ENCODE data around the gene SPINT1.

The SPINT1 gene

DNA sequence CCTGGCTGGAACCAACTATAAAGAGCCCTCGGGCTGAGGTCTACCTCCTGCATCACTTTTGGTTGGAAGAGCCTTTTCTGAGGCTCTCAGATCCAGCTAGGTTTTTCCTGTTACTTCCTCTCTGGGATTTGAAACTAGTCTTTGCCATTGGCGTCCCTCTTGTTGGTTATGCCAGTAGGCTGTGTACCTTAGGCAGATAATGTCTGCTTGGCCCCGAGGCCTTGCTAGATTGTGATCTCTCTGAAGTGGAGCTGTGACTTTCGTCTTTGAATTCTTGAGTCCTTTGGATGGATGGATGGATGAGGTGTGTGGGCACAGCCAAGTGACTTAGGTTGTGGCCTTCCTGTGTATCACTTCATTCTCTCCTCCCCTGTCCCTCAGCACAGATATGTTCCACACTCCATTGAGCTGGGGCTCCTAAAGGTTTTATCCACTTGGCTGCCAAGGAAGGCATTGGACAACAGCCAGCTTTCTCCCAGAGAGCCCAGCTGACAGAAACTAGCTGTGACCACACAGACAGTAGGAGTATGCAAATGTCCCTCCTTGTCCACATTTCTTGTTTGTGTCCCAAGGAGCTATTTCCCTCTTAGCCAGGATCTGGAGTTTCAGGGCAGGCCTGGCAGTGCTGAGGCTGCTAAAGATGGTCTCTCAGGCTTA is 28.7 kb upstream of the SPINT1 start:
- DNase-seq (ENCODE audit: low spot score): no peak
- in situ Hi-C loops (cut with MboI; ENCODE audit: low sequenced_read_pairs, unreplicated experiment): no loop called here
- TF ChIP-seq, protein P1, sequence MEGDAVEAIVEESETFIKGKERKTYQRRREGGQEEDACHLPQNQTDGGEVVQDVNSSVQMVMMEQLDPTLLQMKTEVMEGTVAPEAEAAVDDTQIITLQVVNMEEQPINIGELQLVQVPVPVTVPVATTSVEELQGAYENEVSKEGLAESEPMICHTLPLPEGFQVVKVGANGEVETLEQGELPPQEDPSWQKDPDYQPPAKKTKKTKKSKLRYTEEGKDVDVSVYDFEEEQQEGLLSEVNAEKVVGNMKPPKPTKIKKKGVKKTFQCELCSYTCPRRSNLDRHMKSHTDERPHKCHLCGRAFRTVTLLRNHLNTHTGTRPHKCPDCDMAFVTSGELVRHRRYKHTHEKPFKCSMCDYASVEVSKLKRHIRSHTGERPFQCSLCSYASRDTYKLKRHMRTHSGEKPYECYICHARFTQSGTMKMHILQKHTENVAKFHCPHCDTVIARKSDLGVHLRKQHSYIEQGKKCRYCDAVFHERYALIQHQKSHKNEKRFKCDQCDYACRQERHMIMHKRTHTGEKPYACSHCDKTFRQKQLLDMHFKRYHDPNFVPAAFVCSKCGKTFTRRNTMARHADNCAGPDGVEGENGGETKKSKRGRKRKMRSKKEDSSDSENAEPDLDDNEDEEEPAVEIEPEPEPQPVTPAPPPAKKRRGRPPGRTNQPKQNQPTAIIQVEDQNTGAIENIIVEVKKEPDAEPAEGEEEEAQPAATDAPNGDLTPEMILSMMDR (IDR thresholded peaks at IDR 0.05; ENCODE audit: borderline replicate concordance, control extremely low read depth, extremely low read depth, insufficient read depth, missing control alignments): no peak

DNA sequence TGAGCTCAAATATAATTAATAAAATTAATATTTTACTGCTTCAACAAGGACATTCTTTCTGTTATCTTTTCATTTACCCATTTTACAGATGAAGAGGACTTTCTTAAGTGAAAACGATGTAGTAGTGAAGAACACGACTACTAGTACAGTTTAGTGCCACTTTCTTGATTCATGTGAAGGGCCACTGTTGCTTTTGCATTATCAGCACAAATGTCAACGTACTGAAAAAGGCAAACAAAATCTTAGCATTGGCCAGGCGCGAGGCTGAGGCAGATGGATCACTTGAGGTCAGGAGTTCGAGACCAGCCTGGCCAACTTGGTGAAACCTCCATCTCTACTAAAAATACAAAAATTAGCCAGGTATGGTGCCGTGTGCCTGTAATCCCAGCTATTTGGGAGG is 24.8 kb upstream of the SPINT1 start:
- no peak for DNase-seq (ENCODE audit: low spot score)
- TF ChIP-seq, protein P1 (IDR thresholded peaks at IDR 0.05; ENCODE audit: borderline replicate concordance, control extremely low read depth, extremely low read depth, insufficient read depth, missing control alignments): no peak
- in situ Hi-C loops (cut with MboI; ENCODE audit: low sequenced_read_pairs, unreplicated experiment): no loop called here

DNA sequence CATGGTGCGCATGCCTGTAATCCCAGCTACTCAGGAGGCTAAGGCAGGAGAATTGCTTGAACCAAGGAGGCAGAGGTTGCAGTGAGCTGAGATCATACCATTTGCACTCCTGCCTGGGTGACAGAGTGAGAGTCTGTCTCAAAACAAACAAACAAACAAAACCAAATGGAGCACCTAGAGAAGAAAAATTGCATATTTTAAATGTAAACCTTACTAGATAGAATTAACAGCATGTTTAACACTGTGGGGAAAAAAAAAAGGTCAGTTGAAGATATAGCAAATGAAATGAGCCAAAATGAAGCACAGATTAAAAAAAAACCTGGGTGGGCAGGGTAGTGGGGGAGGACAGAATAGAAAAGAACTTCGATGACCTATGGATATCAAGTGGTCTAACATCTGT is 22.7 kb upstream of the SPINT1 start:
- TF ChIP-seq, protein P1 (IDR thresholded peaks at IDR 0.05; ENCODE audit: borderline replicate concordance, control extremely low read depth, extremely low read depth, insufficient read depth, missing control alignments): no peak
- no peak for DNase-seq (ENCODE audit: low spot score)
- in situ Hi-C loops (cut with MboI; ENCODE audit: low sequenced_read_pairs, unreplicated experiment): no loop called here

DNA sequence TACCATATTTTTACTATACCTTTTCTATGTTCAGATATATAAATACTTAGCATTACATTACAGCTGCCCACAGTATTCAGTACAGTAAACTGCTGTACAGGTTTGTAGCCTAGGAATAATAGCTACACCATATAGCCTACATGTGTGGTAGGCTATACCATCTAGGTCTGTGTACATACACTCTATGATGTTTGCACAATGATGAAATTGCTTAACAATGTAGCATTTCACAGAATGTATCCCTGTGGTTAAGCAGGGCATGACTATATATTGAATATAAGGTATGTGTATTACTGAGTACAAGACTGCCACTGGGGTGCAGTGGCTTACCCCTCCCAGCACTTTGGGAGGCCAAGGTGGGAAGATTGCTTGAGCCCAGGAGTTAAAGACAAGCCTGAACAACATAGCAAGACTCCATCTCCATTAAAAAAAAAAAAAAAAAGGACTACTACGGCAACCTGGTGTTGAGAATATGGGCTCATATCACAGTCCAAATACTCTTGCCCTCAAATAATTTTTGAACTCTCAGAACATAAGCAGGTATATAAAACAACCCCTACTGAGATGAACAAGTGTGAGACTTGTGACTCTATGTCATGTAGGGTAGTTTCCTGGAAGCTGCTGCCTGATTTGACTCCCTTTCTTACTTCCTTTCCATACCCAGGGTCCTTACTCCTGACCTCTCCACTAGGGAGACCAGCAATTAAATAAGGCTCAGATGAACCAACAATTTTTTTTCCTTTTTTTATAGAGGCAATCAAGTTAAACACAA is 20.1 kb upstream of the SPINT1 start:
- TF ChIP-seq, protein P1 (IDR thresholded peaks at IDR 0.05; ENCODE audit: borderline replicate concordance, control extremely low read depth, extremely low read depth, insufficient read depth, missing control alignments): no peak
- no peak for DNase-seq (ENCODE audit: low spot score)
- in situ Hi-C loops (cut with MboI; ENCODE audit: low sequenced_read_pairs, unreplicated experiment): no loop called here

DNA sequence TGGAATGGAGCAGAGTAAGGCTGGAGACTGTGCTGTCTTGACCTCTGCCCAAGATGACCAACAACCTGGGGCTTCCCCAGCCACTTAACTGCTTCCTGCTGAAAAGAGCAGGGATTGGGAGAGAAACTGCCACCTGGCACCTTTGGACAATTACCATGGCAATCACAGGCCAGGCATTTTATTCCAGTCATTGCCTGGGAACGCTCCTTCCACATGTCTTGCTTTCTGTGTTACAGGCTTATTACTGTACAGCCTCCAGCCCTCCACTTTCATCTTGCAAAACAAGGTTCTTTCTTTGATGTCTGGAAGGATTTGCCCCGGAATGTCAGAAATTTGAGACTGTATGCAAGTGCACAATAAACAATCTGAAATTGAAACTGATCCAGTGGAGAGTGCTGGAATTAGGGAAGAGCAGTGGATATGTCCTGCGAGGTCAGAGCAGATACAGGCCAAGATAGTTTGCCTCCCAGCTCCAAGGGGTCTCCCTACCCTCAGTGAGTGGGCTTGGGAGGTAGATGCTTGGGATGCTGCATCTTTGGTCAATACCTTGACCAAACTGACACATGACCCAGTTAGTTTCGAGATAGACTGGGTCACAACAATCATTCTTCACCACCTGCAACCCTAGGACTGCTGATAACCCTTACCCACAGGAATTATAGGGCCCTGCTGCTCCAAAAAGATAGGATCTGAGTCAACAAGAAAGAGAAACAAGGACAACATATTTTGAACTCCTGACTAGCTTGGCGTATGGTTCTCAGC is 18.0 kb upstream of the SPINT1 start:
- TF ChIP-seq, protein P1 (IDR thresholded peaks at IDR 0.05; ENCODE audit: borderline replicate concordance, control extremely low read depth, extremely low read depth, insufficient read depth, missing control alignments): no peak
- in situ Hi-C loops (cut with MboI; ENCODE audit: low sequenced_read_pairs, unreplicated experiment): no loop called here
- DNase-seq (ENCODE audit: low spot score): no peak

DNA sequence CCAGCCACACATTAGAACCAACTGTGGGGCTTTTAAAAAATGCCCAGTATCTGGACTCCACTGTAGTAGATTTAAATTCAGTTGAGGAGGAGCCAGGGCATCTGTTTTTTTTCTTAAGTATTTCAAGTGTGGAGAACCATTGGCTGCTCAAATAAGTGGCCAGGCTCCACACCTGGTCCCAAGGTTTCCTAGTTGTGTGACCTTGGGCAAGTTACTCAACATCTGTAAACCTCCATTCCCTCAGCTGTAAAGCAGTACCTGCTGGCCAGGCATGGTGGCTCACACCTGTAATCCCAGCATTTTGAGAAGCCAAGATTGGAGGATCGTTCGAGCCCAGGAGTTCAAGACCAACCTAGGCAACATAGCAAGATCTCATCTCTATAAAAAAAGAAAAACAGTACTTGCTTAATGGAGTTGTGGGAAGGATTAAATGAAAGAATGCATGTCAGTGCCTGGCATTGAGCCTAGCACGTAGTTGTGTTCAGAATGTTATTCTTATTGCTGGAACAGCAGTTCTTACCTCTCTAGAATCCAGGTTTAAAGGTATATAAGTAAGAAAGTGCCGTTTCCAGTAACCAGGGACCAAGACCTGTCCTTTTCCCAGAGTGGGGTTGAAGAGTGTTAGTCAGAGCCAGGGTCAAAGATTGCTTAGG is 17.3 kb upstream of the SPINT1 start:
- in situ Hi-C loops (cut with MboI; ENCODE audit: low sequenced_read_pairs, unreplicated experiment): no loop called here
- TF ChIP-seq, protein P1 (IDR thresholded peaks at IDR 0.05; ENCODE audit: borderline replicate concordance, control extremely low read depth, extremely low read depth, insufficient read depth, missing control alignments): no peak
- no peak for DNase-seq (ENCODE audit: low spot score)
